ENCODE results near the gene PAX8.

DNA sequence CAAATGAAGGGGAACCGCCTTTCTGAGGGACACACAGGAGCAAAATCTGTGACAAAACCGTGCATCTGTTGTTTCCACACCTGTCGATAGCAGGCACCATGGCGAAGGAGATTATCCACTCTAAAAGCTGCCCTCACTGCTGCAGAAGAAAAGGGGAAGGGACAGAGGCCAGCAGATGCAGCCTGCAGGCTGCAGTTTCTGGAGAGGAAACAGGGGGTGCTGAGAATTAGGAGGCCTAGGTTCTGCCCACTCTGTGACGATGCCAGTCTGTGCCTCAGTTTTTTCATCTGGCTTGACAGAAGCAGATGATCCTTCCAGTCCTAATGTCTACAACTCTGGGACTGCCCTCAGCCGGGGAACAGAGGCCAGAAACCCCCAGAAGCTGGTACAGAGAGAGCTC, 17.7 kb downstream of the PAX8 start:
- TF ChIP-seq, protein P1, sequence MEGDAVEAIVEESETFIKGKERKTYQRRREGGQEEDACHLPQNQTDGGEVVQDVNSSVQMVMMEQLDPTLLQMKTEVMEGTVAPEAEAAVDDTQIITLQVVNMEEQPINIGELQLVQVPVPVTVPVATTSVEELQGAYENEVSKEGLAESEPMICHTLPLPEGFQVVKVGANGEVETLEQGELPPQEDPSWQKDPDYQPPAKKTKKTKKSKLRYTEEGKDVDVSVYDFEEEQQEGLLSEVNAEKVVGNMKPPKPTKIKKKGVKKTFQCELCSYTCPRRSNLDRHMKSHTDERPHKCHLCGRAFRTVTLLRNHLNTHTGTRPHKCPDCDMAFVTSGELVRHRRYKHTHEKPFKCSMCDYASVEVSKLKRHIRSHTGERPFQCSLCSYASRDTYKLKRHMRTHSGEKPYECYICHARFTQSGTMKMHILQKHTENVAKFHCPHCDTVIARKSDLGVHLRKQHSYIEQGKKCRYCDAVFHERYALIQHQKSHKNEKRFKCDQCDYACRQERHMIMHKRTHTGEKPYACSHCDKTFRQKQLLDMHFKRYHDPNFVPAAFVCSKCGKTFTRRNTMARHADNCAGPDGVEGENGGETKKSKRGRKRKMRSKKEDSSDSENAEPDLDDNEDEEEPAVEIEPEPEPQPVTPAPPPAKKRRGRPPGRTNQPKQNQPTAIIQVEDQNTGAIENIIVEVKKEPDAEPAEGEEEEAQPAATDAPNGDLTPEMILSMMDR (IDR thresholded peaks at IDR 0.05), result no peak
- no peak for TF ChIP-seq POLR2A (IDR thresholded peaks at IDR 0.05)

All from heart left ventricle (tissue), 13 donors.